HG03095 (cell line): Measurements from ENCODE around the gene LDHAL6B.

Experiments used
- ATAC-seq: cut with Tn5 transposase; IDR thresholded peaks from one replicate; pipeline ENCODE4 v1.9.1; 2021; ENCODE audit warnings: moderate library complexity; ENCODE audit not compliant: unreplicated experiment

The LDHAL6B gene

DNA sequence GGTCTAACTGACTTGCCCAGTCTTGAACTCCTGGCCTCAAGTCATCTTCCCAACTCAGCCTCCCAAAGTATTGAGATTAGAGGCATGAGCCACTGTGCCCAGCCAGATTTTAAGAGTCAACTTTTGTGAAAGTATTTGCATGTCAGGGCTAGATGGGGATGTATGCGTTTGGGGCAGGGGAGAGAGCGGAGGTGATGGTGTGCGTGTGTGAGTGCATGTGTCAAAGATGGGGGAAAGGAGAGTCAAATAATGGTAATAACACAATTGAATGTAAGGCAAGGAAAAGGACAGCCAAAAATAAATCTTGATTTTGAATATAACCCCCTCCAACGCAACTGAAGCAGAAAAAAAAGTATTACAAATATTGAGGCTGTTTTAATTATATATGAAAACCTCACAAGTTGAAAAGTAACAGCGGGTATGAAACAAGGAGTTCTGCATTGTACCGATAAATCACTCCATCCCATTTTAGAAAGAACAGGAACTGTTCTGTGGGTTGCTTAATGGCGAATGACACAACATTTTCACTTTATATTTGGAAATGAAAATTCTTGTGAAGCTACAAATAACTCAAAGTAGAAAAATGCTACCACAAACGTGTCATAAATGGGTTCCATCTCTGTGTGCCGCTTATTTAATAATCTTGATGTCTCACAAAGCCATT, 29.9 kb upstream of the LDHAL6B start:
- ATAC-seq: no peak

DNA sequence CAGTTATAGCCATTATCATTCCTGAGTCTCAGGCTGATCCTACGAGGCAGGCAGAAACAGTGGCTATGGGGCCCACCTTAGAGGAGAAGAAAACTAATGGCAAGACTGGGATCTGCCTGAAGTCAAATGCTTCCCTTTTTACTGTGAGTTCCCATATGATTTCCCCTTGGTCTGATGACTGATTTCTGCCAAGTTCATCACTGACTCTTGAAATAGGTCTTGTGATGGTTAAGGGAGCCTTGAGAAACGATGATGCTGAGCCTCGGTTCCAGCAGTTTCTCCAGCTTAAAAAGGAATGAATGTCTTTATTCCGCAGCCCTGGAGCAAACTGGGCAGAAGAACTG, 29.4 kb upstream of the LDHAL6B start:
- ATAC-seq: no peak

DNA sequence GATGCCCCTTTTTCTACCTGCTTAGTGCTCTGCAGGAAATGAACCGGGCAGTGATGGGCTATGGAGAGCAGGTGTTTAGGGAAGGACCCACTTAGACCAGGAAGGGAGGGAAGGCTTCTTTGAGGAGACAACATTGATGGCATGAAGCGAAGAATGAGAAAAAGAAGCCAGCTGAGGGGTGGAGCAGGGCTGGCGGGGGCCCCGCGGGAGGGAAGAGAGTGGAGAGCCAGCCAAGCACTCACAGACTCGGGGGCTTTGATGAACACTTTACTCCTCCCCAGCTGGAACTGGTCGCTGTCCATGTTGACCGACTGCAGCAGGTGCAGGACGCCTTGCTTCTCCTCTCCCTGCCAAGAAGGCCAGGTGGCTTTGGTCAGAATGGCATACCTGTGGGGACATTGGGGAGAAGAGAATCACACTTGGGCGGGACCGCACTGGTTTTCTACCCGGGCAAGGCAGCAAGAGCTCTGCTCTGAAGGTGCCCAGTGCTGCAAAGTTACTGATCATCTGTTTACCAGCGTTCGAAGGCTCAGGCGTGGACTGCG, 28.4 kb upstream of the LDHAL6B start:
- ATAC-seq: no peak

DNA sequence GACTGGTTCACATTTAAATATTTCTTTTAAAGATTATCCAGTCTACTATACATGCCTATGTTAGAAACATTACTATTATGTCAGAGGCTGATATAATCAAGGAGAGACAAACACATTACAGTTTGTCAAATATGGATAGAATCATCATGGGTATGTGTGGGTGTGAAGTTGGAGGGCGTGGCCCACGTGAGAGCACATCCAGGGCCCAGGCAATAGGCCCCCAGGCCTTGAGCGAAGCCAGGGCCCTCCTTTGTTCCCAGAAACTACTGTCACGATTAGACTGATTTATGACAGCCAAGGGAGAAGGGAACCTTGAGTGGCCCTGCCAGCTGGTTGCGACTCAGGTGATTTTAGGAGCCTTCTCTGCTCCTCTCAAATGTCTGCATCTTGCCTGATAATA, 26.9 kb upstream of the LDHAL6B start:
- ATAC-seq: no peak

DNA sequence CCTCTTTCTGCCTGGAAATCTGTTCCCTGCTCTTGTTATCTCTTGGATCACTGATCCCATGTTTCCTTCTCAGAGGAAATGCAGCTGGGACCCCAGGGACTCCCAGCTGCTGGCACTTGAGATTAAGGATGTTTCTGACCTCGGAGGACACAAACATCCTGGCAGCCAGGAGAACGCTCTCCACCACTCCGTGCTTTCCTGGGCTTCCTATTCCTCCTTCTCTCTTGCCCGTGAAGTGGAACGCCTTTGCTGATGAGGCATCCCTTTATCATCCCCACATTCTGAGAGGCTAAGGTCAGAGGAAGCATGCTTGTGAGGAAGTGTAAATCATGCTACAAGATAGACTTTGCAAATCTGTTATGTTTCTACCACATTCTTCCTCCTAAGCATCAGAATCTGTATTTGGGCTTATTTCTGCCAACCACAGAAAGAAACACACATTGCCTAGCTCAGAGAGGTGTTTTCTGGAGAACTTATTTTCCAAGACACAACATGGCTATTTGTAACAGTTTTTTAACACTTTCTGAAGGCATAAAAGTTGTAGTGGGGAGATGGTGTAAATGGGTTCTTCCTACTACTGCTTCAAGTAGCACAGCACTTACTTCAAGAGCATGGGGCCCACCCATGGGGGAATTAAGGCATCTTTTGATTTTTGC, 25.6 kb upstream of the LDHAL6B start:
- ATAC-seq: no peak

DNA sequence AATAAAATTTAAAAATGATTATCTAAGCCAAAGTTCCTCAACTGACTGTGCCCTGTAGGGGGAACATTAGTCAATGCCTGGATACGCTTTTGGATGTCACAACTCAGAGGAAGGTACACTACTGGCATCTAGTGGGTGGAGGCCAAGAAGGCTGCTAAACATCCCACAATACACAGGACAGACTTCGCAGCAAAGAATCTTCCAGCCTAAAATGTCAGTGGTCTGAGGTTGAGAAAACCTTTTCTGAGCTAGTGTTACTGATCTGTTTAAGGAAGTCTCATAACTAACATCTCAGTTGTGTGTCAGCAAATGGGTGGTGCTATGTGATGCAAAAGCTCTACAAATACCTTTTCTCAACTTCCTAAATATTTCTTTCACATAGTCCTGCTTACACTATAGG, 20.9 kb upstream of the LDHAL6B start:
- no peak for ATAC-seq

DNA sequence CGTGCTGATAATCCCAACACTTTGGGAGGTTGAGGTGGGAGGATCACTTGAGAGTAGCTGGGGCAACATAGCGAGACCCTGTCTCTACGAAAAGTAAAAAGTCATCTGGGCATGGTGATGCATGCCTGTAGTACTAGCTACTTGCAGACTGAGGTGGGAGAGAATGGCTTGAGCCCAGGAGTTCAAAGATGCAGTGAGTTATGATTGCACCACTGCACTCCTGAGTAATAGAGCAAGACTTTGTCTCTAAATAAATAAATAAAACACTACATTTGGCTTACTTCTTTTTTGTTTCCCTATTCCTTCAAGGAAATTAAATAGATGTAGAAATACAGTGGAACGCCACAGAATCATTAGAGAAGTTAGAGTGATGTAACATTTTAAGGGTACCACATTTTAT, 20.1 kb upstream of the LDHAL6B start:
- no peak for ATAC-seq

DNA sequence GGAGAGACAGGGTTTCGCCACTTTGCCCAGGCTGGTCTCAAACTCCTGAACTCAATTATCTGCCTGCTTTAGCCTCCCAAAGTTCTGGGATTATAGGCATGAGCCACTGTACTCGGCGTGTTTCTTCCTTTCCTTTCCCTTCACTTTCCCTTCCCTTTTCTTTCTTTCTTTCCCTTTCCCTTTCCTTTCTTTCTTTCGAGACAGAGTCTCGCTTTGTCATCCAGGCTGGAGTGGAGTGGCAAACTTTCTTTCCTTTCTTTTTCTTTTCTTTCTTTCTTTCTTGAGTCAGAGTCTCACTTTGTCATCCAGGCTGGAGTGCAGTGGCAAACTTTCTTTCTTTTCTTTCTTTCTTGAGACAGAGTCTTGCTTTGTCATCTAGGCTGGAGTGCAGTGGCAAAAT, 17.4 kb upstream of the LDHAL6B start:
- no peak for ATAC-seq

DNA sequence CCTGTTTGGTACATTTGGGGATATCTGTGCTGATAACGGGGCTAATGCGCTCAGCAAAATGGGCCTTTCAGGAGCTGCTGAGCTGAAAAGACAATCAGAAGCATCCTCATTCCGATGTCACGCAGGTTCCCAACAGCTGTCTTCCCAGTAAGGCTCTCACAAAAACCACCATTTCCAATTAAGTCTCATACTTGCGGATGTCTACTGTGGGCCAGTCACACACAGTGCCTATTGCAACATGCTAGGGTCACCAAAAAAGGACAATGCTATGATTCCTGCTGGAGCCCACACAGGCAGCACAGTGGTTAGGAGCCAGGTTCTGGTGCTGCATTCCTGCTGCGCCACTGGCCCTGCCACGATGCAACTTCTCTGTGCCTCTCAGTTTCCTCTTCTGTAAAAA, 16.4 kb upstream of the LDHAL6B start:
- no peak for ATAC-seq

DNA sequence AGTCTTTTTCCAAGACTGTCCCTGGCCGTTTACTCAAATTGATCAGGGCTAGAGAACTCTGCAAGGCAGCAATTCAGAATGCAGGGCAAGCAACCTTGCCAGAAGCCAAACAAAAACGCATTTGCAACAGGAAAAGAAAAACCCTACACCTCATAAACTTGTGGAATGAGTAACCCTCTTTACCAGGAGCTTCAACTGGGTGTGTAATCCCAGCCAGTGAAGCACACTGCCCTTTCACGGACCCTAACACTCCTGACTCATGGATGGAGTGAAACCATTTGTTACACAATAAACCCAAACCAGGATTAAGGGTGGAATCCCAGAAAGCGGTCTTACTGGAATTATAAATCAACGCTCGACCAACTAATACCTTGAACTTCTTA, 14.8 kb upstream of the LDHAL6B start:
- ATAC-seq: no peak

DNA sequence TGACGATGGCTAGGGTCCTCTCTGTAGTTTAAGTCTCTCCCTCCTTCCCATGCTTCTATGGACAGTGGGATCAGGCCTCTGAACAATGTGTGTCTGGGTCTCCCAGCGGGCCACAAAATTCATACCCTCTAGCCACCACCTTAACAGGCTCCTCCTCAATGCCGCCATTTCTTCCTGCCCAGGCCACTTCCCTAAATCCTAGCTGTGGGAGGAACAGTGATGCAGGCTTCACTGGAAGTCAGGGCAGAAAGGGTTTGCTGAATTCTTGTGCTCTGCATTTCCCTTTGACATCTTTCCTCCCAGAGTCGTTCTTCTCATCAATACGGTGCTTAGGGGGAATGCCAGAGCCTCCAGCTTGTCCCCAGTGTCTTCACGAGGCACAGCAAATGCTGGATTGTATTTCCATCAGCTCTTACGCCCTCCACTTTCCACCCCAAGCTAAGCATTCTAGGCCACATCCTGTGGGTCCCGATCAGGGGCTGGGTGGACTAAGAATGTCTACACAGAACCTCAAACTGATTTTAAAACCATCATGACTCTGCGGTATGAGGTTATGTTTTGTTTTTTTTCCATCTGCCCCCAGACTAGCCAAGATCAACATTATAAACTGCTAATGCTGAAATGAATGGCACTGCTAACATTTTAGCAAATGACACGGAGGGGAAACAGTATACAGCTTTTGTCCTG, 11.9 kb upstream of the LDHAL6B start:
- no peak for ATAC-seq

DNA sequence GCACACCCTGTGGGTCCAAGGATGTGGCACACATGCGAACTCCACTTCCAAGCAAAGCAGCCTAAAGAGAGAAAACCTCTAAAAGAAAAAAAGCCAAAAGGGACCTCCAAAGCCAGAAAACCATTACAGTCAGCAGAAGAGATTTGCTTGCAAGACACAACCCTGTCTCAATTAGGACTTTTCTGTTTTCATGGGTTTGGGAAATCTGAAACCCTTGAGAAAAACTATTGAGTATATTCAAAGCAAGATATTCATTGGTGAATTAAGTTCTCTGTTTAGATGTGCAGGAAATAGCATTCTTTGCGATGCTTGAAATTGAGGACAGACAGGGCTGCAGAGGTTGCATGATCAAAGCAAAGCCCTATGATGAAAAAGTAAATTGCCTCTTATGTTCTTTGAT, 10.2 kb upstream of the LDHAL6B start:
- ATAC-seq: no peak

DNA sequence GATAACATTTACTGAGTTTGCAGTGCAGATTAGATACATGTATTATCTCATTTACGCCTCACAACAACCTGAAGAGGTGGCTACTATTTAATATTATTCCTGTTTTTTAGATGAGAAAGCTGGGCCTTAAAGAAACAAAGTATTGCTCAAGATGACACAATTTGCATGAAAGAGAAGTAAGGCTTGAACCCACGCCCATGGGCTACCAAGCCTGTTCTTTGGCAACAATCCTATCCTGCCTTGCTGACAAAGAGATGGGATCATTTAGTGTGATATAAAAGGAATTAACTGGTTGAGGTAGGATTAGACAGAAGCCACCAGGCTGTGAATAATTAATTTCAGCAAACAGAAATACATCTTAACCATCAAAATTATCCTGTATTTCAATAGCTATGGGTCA, 9.2 kb upstream of the LDHAL6B start:
- no peak for ATAC-seq

DNA sequence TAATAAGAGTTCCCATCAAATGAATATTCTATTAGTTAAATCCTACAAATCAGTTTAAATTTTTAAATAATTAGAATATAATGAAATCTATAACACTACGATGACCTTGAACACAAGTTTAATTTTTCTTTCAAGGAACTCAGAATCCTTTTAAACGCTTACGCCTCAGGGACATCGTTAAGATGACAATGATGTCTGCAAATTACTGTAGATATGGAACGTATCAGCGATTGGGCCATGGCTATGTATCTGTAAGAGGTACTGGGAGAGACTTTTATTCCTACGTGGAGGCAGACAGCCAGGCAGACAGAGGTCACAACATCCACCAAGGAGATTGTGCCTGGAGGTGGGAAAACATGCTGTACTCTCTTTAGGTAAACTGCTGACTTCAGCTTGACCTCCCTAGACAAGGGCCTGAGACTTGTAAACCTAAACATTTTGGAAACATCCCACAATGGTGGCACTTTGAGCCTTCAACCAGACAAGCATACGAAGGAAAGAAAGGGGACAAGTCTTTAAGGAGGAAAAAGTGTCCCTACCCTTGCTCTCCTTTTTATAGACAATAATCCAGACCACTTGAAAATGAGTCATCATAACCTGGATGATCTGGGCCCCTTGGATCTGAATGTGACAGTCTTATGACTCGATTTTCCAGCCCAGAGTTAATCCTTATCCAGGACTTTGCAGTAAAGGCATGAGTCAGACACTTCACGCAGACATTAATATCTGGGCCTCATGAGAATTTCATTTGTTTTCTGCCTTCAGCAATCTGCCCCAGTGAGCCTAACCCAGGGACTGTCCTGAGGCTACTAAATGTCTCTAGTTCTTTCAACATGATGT, 6.8 kb upstream of the LDHAL6B start:
- no peak for ATAC-seq

DNA sequence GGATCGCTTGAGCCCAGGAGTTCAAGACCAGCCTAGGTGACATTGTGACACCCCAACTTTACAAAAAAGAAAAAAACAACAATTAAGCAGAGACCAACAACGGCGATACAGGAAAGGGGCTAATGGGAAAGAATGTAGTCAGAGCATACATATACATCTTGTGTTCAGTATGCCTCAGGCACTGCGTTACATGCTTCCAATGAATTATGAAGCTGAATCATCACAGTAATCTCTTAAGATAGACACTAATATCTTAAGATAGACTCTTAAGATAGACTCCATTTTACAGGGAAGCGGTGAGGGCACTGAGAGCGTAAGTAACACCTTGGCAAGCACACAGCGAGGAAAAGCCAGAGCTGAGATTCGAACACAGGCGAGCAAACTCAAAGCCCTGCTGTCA, 6.1 kb upstream of the LDHAL6B start:
- ATAC-seq: no peak

DNA sequence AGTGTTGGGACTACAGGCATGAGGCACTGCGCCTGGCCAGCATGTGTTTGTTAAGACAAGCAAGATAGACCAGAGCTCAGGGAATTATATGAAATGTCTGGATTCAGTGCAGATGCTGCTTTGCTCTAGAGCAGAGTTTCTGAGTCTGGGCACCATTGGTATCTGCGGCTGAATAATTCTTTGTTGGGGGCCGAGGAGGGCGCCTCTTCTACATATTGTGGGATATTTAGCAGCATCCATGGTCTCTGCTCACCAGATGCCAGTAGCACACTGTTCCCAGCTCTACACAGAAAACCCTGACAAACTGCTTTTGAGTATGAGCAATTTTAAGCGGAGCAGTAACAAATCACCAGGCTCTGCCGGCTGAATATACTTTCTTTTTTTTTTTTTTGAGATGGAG, 3.6 kb upstream of the LDHAL6B start:
- ATAC-seq: no peak

DNA sequence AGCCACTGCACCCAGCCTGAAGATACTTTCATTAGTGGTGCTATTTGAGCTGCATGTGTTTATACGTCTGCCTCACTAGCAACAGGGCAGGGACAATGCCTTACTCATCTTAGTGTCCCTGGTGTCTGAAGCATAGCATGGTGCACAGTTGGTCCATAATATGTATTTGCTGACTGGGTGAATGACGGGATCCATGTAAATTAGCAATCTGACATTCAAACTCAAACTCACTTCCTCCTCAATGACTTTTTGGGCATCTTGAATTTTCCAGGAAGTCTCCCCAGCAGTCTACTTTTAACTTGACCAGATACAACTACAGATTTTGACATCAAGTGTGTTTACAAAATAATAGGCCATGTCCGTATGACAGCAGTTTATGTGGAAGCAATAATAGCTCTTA, 3.0 kb upstream of the LDHAL6B start:
- ATAC-seq: no peak

DNA sequence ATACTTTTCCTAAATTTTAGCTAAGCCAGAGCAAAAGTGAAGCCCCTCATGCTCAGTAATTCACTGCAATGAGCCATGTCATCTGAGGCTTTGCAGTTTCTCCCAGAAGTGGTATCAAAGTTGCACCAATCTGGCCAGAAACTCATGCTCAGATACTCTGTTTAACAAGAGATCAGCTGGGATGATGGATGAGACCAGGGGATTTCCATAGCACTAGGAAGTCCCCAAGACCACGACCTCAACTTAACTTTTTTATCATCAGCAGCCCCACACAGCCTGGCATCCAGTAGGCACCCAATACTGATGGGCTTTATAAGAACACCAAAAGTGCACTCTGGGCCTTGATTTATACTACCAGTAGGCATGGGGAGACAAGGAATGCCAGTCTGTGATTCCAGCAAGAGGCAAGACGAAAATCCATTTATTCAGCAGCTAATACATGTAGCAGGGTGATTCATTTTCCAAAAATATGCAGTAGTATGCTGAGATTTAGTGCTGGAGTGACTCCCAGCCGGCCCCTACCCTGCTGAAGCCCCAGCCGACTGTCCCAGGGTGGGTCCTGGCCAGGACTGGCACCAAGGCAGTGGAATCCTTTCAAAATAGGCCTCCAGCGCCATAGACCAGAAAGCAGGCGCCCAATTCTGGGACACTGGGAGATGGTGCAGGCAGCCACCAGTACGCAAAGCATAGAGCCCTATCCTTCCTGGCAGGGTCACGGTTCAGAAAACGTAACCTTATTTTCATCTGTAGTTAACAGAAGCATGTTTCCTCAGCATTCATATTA, 612 bp upstream of the LDHAL6B start:
- no peak for ATAC-seq

DNA sequence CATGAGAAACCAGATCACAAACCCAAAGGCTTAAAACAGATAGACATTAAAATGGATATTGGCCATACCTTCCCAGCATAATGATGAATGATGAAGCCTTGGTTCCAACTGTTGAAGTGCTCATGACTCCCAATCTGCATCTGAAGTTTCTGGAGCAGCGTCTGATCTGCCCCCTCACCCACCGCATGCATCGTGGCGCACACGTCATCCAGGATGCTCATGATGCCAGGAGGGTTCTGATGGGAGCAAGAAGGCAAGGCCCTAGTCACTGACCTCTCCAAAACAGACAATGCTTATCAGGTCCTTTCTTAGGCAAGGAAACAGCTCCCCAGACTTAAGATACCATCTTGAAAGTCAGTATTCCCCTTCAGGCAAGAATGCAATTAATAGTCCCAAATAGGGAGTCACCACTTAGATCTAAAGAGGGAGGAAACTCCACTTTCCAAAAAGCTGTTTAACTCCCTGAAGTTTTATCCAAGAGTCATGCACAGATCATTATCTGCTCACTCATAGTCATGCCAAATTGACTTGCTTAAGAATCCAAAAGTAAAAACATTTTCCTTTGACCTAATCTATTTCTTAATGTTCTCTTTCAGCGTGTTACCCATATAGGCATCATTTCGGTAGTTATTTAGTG, 2.1 kb downstream of the LDHAL6B start:
- ATAC-seq: no peak

DNA sequence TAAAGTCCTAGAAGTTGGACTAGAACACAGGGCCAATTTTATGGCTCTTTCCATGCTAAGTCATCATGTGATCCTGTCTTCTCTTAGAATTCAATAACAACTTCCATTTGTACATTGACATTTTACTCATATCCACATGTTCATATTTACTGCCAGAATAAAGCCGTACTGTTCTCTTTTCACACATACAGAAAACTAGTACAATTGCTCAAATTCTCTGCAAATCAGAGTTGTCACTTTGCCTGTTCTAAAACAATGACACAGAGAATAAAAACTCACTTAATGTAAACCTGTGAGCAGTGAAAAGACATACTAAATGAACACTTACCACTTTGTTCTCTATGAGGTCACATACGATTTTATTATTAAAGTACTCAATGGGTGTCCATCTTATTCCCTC, 3.5 kb downstream of the LDHAL6B start:
- no peak for ATAC-seq
